ENCODE results near the gene GRM7.

Gene GRM7

DNA sequence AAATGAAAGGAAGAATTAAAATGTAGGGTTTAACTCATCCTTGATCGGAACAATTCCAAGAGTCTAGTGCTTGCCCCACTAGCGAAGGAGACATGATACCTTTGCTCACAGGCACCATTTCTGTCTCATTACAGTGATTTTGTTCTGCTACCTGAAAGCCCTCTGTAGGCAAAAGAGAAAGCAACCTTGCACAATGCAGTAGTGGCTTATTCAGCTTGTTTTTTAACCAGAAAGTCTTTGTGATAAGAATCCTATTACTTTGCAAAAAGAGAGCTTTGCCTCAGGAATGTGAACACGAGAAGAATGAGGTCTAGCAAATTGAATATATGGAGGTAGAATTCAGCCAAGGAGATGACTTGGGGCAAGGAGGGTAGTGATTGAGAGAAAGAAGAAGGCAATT, 684.4 kb downstream of the GRM7 start:
- no peak for DNase-seq (ENCODE audit: low read depth)
- TF ChIP-seq, protein P1, sequence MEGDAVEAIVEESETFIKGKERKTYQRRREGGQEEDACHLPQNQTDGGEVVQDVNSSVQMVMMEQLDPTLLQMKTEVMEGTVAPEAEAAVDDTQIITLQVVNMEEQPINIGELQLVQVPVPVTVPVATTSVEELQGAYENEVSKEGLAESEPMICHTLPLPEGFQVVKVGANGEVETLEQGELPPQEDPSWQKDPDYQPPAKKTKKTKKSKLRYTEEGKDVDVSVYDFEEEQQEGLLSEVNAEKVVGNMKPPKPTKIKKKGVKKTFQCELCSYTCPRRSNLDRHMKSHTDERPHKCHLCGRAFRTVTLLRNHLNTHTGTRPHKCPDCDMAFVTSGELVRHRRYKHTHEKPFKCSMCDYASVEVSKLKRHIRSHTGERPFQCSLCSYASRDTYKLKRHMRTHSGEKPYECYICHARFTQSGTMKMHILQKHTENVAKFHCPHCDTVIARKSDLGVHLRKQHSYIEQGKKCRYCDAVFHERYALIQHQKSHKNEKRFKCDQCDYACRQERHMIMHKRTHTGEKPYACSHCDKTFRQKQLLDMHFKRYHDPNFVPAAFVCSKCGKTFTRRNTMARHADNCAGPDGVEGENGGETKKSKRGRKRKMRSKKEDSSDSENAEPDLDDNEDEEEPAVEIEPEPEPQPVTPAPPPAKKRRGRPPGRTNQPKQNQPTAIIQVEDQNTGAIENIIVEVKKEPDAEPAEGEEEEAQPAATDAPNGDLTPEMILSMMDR (IDR thresholded peaks at IDR 0.05; ENCODE audit: insufficient read depth, low read depth, low read length, missing control alignments) = no peak
- no peak overlapping the region for H3K4me3 ChIP-seq (ENCODE audit: low read depth, low read length)

DNA sequence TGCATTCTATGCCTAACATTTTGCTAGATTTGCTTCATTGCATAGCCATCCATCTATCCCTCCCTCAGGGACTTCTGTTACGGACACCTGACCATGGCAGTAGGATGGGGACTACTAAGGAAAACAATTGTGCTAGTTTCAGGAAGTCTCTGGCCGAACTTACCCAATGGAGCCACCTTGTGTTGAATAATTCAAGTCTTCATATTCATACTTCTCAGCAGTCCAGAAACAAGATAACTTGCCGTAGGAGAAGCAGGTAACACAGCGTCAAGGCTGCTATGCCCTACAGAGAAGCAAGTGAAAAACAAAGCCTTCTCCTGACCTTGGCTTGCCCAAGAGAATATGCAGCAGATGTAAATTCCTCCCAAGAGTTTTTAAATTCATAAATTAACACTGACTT, 685.3 kb downstream of the GRM7 start:
- TF ChIP-seq, protein P1 (IDR thresholded peaks at IDR 0.05; ENCODE audit: insufficient read depth, low read depth, low read length, missing control alignments) = no peak
- H3K4me3 ChIP-seq (ENCODE audit: low read depth, low read length) = no peak overlapping the region
- DNase-seq (ENCODE audit: low read depth) = no peak

DNA sequence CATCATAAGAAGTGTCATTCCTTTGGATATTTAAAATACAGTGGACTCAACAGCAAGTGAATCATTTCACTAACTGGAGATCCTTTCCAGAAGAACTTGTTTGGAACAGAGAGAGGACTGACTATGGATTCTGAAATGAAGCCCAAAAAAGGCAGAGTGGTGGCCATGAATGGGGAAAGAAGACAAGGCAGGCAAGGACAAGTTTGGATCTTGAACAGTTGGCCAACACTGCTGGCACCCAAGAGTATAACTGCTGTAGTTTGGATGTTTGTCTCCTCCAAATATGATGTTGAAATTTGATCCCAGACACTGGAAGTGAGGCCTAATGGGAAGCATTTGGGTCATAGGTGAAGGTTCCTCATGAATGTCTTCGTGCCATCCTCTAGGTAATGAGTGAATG, 686.9 kb downstream of the GRM7 start:
- DNase-seq (ENCODE audit: low read depth) = no peak
- H3K4me3 ChIP-seq (ENCODE audit: low read depth, low read length) = no peak overlapping the region
- TF ChIP-seq, protein P1 (IDR thresholded peaks at IDR 0.05; ENCODE audit: insufficient read depth, low read depth, low read length, missing control alignments) = no peak

DNA sequence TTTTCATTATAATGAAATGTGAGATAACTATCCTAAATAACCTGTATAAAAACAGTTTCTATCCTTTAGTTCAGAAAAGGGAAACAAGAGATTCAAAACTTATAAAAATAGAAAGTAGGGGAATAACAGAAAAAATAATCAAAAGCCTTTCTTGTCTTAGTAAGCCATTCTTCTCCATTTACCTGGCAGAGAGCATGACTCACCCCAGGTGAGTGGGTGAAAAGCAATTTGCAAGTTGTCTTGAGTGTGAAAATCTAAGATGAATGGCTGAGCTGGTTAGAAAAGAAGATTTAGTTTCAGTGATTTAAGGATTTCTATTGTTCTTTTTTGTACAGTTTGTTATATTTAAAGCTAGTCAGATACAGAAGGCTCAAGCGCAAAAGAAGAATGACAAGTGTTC, 702.0 kb downstream of the GRM7 start:
- no peak overlapping the region for H3K4me3 ChIP-seq (ENCODE audit: low read depth, low read length)
- TF ChIP-seq, protein P1 (IDR thresholded peaks at IDR 0.05; ENCODE audit: insufficient read depth, low read depth, low read length, missing control alignments) = no peak
- DNase-seq (ENCODE audit: low read depth) = no peak

DNA sequence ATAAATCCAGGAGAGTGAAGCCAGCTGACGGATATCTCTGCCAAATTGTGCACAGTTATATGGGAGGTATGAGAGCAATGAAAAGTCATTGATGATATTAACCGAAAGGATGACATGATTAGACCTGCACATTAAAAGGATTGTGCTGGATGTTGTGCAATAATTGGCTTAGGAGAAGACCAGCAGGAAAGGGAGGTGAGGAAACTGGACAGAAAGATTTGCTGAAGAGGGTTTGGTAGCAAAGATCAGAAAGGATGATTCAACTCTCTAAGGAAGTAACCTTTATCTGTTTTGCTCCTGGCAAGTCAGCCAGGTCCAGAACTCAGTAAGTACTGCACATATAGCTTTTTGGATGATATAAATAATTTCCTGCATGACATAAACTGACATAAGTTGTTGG, 704.7 kb downstream of the GRM7 start:
- H3K4me3 ChIP-seq (ENCODE audit: low read depth, low read length) = no peak overlapping the region
- DNase-seq (ENCODE audit: low read depth) = no peak
- TF ChIP-seq, protein P1 (IDR thresholded peaks at IDR 0.05; ENCODE audit: insufficient read depth, low read depth, low read length, missing control alignments) = no peak

DNA sequence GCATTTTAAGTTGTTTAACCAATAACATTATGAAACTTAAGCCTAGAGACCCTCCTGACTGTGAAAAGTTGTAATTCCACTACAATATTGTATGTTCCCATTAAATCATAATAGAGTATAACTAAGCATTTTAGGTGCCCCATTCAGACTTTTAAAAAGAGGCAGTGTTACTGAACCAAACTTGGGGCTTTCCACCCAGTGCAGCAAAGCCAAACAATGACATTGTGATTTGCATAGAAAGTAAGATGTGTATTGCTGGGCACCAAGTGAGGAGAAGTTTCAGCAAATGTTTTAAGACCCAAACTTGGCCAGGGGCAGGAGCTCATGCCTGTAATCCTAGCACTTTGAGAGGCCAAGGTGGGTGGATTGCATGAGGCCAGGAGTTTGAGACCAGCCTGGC, 706.2 kb downstream of the GRM7 start:
- peak; percentile 5 for DNase-seq (ENCODE audit: low read depth)
- H3K4me3 ChIP-seq (ENCODE audit: low read depth, low read length) = no peak overlapping the region
- TF ChIP-seq, protein P1 (IDR thresholded peaks at IDR 0.05; ENCODE audit: insufficient read depth, low read depth, low read length, missing control alignments) = no peak

- TF ChIP-seq, protein P1 (IDR thresholded peaks at IDR 0.05; ENCODE audit: insufficient read depth, low read depth, low read length, missing control alignments) = no peak
- H3K4me3 ChIP-seq (ENCODE audit: low read depth, low read length) = no peak overlapping the region
- no peak for DNase-seq (ENCODE audit: low read depth)
These were observed 707.7 kb downstream of the GRM7 start for GRCh38 chr3:7568526-7569184.
